WTC11 (cell line): Measurements from ENCODE around the gene LDAH. TPM values are rescaled to one million over a fixed set of nuclear protein-coding genes. Genes with fewer than 3 reads are reported as not detected.

Experiments used
- ATAC-seq: fragments of 200-7000 bp; cut with Tn5 transposase; 2 replicates; pipeline ENCODE4 v1.10.0; 2021; ENCODE audit warnings: mild to moderate bottlenecking, moderate library complexity
- CTCF ChIA-PET: fragments of 300-600 bp; sonication (Branson Sonifier 250); formaldehyde crosslinking; loops from one replicate; lab custom pipeline; 2021; ENCODE audit warnings: antibody characterized with exemption; lab: Charles Lee
- POLR2A ChIA-PET: fragments of 350-600 bp; sonication (Branson Sonifier 250); formaldehyde crosslinking; loops from one replicate; lab custom pipeline; 2021; ENCODE audit warnings: antibody characterized with exemption; lab: Charles Lee
- DNase-seq: peaks from one replicate; pipeline ENCODE4 v3.0.0; 2021; ENCODE audit warnings: low spot score
- H3K27ac Mint-ChIP-seq: 2 replicates; pipeline ENCODE4 v1.8.0; 2021; ENCODE audit warnings: mixed read lengths
- H3K27me3 Mint-ChIP-seq: 2 replicates; pipeline ENCODE4 v1.8.0; 2021; ENCODE audit warnings: low read depth, mild to moderate bottlenecking, moderate library complexity, mixed read lengths
- H3K36me3 Mint-ChIP-seq: 2 replicates; pipeline ENCODE4 v1.8.0; 2021; ENCODE audit warnings: mixed read lengths
- H3K4me1 Mint-ChIP-seq: 2 replicates; pipeline ENCODE4 v1.8.0; 2022; ENCODE audit warnings: mixed read lengths
- H3K4me3 Mint-ChIP-seq: 2 replicates; pipeline ENCODE4 v1.8.0; 2021; ENCODE audit warnings: mild to moderate bottlenecking, moderate library complexity, mixed read lengths
- H3K9me3 Mint-ChIP-seq: 2 replicates; pipeline ENCODE4 v1.8.0; 2021; ENCODE audit warnings: mixed read lengths
- CBFB ChIP-seq: sonication (generic); formaldehyde crosslinking; IDR thresholded peaks from 2 replicates; pipeline ENCODE4 v1.8.1; 2022; ENCODE audit warnings: mild to moderate bottlenecking, low read depth, missing genetic modification reagents
- CREB1 ChIP-seq: sonication (generic); formaldehyde crosslinking; IDR thresholded peaks from 2 replicates; pipeline ENCODE4 v1.8.0; 2023; ENCODE audit warnings: mild to moderate bottlenecking, missing genetic modification reagents
- CTCF ChIP-seq: fragments of 200-600 bp; IDR thresholded peaks from 2 replicates; pipeline ENCODE4 v1.8.0; 2022; ENCODE audit warnings: antibody characterized with exemption
- ELF4 ChIP-seq: sonication (generic); formaldehyde crosslinking; IDR thresholded peaks from 2 replicates; pipeline ENCODE4 v1.8.1; 2022; ENCODE audit warnings: low read depth, mild to moderate bottlenecking, moderate library complexity, missing genetic modification reagents
- ESRRA ChIP-seq: sonication (generic); formaldehyde crosslinking; IDR thresholded peaks from 2 replicates; pipeline ENCODE4 v1.8.1; 2022; ENCODE audit warnings: mild to moderate bottlenecking, missing genetic modification reagents, borderline replicate concordance
- ETV6 ChIP-seq: sonication (generic); formaldehyde crosslinking; IDR thresholded peaks from 2 replicates; pipeline ENCODE4 v1.8.1; 2022; ENCODE audit warnings: mild to moderate bottlenecking, missing genetic modification reagents
- GTF2I ChIP-seq: fragments of 250-450 bp; sonication (Bioruptor Pico); conservative IDR thresholded peaks from 2 replicates; pipeline ENCODE4 v1.4.0; 2021; ENCODE audit warnings: mild to moderate bottlenecking
- HMGA2 ChIP-seq: fragments of 250-450 bp; sonication (Bioruptor Pico); IDR thresholded peaks from 2 replicates; pipeline ENCODE4 v1.4.0; 2021; ENCODE audit warnings: mild to moderate bottlenecking, moderate library complexity
- IRF1 ChIP-seq: sonication (generic); formaldehyde crosslinking; IDR thresholded peaks from 2 replicates; pipeline ENCODE4 v1.8.0; 2023; ENCODE audit warnings: missing genetic modification reagents
- KAT7 ChIP-seq: sonication (generic); formaldehyde crosslinking; IDR thresholded peaks from 2 replicates; pipeline ENCODE4 v1.8.1; 2023; ENCODE audit warnings: missing genetic modification reagents, mild to moderate bottlenecking, borderline replicate concordance
- NFYB ChIP-seq: sonication (generic); formaldehyde crosslinking; conservative IDR thresholded peaks from 2 replicates; pipeline ENCODE4 v1.8.0; 2022; ENCODE audit warnings: low read depth, missing genetic modification reagents
- NR2C2 ChIP-seq: sonication (generic); formaldehyde crosslinking; IDR thresholded peaks from 2 replicates; pipeline ENCODE4 v1.8.0; 2022; ENCODE audit warnings: mild to moderate bottlenecking, missing genetic modification reagents
- OVOL2 ChIP-seq: fragments of 250-450 bp; sonication (Bioruptor Pico); IDR thresholded peaks from 2 replicates; pipeline ENCODE4 v1.9.0; 2021; ENCODE audit warnings: mild to moderate bottlenecking, borderline replicate concordance
- PREB ChIP-seq: sonication (generic); formaldehyde crosslinking; IDR thresholded peaks from 2 replicates; pipeline ENCODE4 v1.8.1; 2022; ENCODE audit warnings: mild to moderate bottlenecking, missing genetic modification reagents, moderate library complexity, borderline replicate concordance
- RORB ChIP-seq: fragments of 250-450 bp; sonication (Bioruptor Pico); IDR thresholded peaks from 2 replicates; pipeline ENCODE4 v1.9.0; 2021; ENCODE audit warnings: mild to moderate bottlenecking
- SP1 ChIP-seq: sonication (generic); formaldehyde crosslinking; conservative IDR thresholded peaks from 2 replicates; pipeline ENCODE4 v1.8.1; 2022; ENCODE audit warnings: missing genetic modification reagents
- STAT6 ChIP-seq: sonication (generic); formaldehyde crosslinking; conservative IDR thresholded peaks from 2 replicates; pipeline ENCODE4 v1.8.1; 2023; ENCODE audit warnings: mild to moderate bottlenecking, low read depth, missing genetic modification reagents, moderate library complexity
- TP53 ChIP-seq: sonication (generic); formaldehyde crosslinking; IDR thresholded peaks from 2 replicates; pipeline ENCODE4 v1.8.1; 2023; ENCODE audit warnings: mild to moderate bottlenecking, missing genetic modification reagents
- USF2 ChIP-seq: sonication (generic); formaldehyde crosslinking; IDR thresholded peaks from 2 replicates; pipeline ENCODE4 v1.8.1; 2023; ENCODE audit warnings: mild to moderate bottlenecking, missing genetic modification reagents, moderate library complexity
- ZBTB21 ChIP-seq: sonication (generic); formaldehyde crosslinking; IDR thresholded peaks from 2 replicates; pipeline ENCODE4 v1.8.1; 2023; ENCODE audit warnings: mild to moderate bottlenecking, missing genetic modification reagents, borderline replicate concordance
- ZNF121 ChIP-seq: sonication (generic); formaldehyde crosslinking; IDR thresholded peaks from 2 replicates; pipeline ENCODE4 v1.8.0; 2023; ENCODE audit warnings: missing genetic modification reagents
- ZNF263 ChIP-seq: sonication (generic); formaldehyde crosslinking; IDR thresholded peaks from 2 replicates; pipeline ENCODE4 v1.8.1; 2022; ENCODE audit warnings: low read depth, mild to moderate bottlenecking, moderate library complexity, missing genetic modification reagents
- ZNF317 ChIP-seq: sonication (generic); formaldehyde crosslinking; IDR thresholded peaks from 2 replicates; pipeline ENCODE4 v1.8.1; 2023; ENCODE audit warnings: low read depth, mild to moderate bottlenecking, moderate library complexity, missing genetic modification reagents, borderline replicate concordance
- ZNF423 ChIP-seq: fragments of 250-450 bp; sonication (Bioruptor Pico); IDR thresholded peaks from 2 replicates; pipeline ENCODE4 v2.1.2; 2022; ENCODE audit warnings: mild to moderate bottlenecking, moderate library complexity
- ZNF425 ChIP-seq: fragments of 250-450 bp; sonication (Bioruptor Pico); conservative IDR thresholded peaks from 2 replicates; pipeline ENCODE4 v1.9.0; 2021; ENCODE audit warnings: mild to moderate bottlenecking
- ZNF671 ChIP-seq: fragments of 250-450 bp; sonication (Bioruptor Pico); IDR thresholded peaks from 2 replicates; pipeline ENCODE4 v1.8.0; 2021; ENCODE audit warnings: mild to moderate bottlenecking
- total RNA-seq: library from RNA; stranded (reverse); gene quantifications from 3 replicates; pipeline ENCODE4 v1.2.3, GENCODE V29; 2021

Gene LDAH
- total RNA-seq, 1 experiment from 2014 or later: 20.5 TPM

- Mint-ChIP-seq H3K36me3 (no peaks in the 10 kb centered on the region), H3K27me3 (peaks cover 40% of the 10 kb centered on the region), H3K9me3 (peaks cover 21% of the 10 kb centered on the region), H3K27ac (no peak overlapping the region), H3K4me1 (no peaks in the 10 kb centered on the region), H3K4me3 (no peak overlapping the region)
- TF ChIP-seq ZNF671 (no peak), ETV6 (CRISPR knock-in tag) (no peak), ZNF263 (no peak), CBFB (CRISPR knock-in tag) (no peak), TP53 (CRISPR knock-in tag) (no peak), ZNF425 (CRISPR knock-in tag) (no peak), IRF1 (CRISPR knock-in tag) (no peak), ZNF317 (CRISPR knock-in tag) (no peak), STAT6 (no peak), ZBTB21 (CRISPR knock-in tag) (no peak), GTF2I (no peak), CTCF (no peak), OVOL2 (CRISPR knock-in tag) (no peak), ELF4 (CRISPR knock-in tag) (no peak), ZNF121 (no peak), HMGA2 (CRISPR knock-in tag) (no peak), RORB (no peak), ESRRA (no peak), ZNF423 (CRISPR knock-in tag) (no peak)
- POLR2A ChIA-PET: no interaction called here
- ATAC-seq (no peak), DNase-seq (no peak)
- CTCF ChIA-PET: no interaction called here
Measured at GRCh38 chr2:20832606-20833005, 9.7 kb upstream of the LDAH start.

- peaks cover 35% of the 10 kb centered on the region for H3K27me3 Mint-ChIP-seq
- no peaks in the 10 kb centered on the region for H3K36me3 Mint-ChIP-seq
- H3K4me3 Mint-ChIP-seq: no peak overlapping the region
- ATAC-seq: no peak
- no peak for DNase-seq
- H3K4me1 Mint-ChIP-seq: no peaks in the 10 kb centered on the region
- POLR2A ChIA-PET: no interaction called here
- H3K9me3 Mint-ChIP-seq: peaks cover 21% of the 10 kb centered on the region
- no peak overlapping the region for H3K27ac Mint-ChIP-seq
- CTCF ChIA-PET: interaction anchor here (1.1 kb wide), 1 partner anchor 168 kb away, joined by 3 read pairs; no protein-coding TSS in a partner anchor
- no peak for TF ChIP-seq ZNF263
- no peak for TF ChIP-seq NFYB
- no peak for TF ChIP-seq STAT6
- TF ChIP-seq NR2C2 (CRISPR knock-in tag): no peak
- TF ChIP-seq RORB: no peak
- TF ChIP-seq USF2 (CRISPR knock-in tag): no peak
- TF ChIP-seq KAT7: no peak
- no peak for TF ChIP-seq PREB (CRISPR knock-in tag)
- no peak for TF ChIP-seq SP1 (CRISPR knock-in tag)
- no peak for TF ChIP-seq CREB1
Measured at GRCh38 chr2:20829861-20830260, 7.0 kb upstream of the LDAH start.
